ENCODE measurements around the gene CLTB.

Gene CLTB

DNA sequence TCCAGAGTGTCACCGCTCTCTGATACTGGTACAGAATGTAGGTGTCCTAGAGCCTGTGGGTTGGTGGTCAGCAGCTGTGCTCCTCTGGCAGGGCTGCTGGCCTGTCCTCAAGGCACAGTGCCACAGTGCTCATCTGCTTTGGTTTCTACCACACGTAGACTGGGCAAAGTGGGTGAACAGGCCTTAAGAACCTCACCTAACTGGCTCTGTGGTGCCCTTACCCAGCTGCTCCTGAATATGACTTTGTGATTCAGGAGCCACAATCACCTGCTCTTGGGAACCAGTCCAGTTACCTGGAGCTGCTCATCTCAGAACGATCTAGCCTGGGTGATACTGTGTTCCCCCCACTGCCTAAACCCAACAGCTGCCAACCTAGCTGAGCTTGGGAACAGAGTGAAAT is 34.4 kb downstream of the CLTB start:
- no peak for FAIRE-seq

DNA sequence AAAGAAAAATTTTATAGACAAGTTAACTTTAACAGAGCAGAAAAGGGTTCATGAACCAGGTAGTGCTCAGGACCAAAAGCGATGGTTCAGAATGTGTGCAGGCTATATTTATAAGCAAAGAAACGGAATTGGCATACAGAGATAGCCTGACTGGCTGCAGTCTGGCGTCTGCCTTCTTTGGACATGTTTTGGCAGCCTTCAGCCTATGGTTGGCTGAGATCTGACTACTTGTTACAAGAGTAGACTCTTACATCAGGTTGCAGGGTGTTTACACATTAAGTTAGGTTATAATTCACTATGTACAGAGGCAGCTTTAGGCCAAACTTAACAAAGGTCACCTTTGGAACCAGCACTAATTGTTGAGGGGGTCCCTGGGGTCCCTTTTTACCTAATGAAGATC is 34.9 kb downstream of the CLTB start:
- FAIRE-seq = no peak

DNA sequence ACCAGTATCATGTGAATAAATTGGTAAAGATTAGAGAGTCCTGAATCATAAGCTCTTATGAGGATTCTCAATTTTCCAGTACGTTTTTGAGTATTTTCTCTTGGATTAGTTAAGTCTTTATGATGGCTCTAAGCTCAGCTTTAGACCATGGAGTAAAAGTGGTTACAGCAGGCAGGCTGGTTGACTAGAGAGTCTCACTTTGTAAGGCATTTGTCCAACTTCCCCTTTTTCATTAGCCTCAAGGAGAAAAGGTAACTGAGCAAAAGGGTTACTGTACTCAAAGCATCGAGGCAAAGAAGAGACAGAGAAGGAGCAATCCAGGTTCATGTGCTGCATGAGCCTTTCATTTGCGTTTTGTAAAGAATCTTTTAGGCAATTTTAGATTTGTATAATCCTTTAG is 36.5 kb downstream of the CLTB start:
- no peak for FAIRE-seq

DNA sequence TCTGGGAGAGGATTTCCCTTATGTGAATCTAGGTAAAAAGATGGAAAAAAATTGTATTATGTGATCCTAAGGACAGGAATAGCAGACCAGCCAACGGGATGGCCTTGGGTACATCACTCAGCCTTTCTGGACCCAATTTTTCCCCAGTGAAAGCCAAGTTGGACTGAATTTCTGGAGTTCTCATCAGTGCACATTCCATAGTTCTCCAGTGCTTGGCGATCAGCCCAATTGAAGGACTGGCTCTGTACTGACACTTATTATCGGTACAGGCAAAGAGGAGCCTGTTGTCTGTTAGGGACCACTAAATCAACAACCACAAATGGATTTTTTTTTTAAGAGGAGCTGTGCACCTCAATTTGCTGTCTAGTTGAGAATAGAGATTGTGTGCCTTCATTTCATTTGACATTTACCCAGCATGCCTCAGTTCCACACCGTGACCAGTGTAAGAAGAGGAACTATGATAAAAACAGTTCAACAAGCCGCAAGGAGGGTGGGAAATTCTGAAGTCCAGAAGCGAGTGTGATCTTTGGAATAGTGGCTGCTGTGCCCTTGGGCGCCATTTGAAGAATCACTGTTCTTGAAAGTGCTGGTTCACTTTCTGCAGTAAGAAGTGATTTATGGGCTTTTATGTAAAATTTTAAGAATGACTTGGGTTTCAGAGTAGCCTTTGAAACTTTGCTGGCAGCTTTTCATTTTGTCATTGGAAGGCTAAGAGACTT is 43.1 kb downstream of the CLTB start:
- no peak for FAIRE-seq

DNA sequence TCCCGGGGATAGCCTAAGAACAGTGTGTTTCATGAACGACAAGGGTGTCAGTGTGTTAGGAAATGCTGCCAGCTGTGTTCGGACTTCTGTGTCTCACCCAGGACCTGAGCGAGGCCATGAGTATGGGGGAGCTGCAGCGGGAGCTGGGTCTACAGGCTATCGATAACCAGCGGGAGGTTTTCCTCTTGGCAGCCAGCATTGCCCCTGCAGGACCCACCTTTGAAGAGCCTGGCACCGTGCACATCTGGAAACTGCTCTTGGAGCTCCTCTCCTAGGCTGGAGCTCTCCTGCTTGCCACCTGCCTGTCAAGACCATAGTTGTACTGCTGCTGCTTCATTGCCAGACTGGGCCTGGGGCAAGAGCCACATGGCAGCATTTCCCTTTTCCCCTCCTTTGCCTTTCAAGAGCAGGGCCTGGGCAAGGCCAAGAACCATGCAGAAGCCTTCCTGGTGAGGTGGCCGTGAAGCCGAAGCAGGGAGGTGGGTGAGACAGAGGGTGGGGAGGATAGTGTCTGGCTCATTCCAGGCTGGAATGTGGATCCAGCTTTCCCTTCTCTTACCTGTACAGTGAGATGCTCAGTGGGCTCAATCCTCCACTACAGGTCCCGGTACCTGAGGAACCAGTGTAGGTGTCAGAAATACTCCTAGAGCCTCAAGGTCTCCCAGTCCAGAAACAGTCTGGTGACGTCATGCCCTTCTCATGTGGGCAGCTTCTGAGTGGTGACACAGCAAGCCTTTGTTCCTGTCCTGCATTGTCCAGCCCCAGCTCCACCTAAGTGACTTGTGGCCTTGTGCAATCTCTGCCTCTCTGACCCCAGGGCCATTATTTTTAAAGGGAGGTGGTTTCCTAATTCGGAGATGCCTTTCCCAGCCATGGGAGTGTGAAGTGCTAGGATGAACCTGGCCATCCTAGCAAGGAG is 44.5 kb downstream of the CLTB start:
- no peak for FAIRE-seq

DNA sequence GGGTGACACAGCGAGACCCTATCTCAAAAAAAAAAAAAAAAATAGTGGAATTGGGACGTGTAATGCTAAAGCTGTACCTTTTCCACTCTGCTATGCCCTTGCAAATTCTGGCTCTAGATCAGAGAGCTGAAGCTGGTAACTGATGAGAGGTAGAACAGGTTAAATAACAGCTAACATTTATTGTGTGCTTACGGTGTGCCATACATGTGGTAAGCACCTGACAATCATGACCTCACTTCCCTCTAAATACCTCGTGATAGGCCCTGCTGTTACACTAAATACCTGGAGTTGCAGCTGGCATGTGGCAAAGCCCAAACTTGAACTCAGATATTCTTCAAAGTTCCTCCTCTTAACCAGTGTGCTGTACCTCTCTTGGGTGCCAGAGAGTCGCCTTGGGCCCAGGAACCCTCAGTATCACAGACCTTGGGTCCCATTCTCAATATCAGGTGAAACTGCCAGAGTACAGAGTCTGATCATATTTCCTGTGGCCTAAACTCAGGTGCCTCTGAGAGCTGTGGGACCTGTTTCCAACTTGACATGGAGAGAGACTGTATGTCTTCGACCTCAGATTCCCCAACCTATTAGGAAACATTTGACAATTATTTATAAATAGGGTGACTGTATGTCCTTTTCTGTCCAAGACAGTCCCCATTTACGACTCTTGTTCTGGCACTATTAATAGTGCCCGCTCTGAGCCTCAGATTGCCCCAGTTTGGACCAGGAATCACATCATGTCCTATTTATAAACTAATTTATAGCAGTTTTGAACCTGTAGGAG is 46.2 kb downstream of the CLTB start:
- FAIRE-seq = no peak

DNA sequence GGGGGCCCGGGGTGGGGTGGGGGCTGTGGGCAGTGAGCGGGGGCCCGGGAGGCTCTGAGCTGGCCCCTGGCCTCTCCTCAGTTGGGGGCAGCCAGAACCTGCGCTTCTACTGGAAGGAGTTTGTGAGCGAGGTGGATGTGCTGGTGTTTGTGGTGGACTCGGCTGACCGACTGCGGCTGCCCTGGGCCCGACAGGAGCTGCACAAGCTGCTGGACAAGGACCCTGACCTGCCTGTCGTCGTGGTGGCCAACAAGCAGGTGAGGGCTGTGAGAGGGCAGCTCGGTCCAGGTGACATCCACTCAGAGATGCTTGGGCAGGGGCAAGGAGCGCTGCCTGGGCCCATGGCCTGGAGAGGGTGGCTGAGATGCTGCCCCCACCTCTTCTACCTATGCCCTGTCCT is 47.6 kb downstream of the CLTB start:
- FAIRE-seq = no peak

DNA sequence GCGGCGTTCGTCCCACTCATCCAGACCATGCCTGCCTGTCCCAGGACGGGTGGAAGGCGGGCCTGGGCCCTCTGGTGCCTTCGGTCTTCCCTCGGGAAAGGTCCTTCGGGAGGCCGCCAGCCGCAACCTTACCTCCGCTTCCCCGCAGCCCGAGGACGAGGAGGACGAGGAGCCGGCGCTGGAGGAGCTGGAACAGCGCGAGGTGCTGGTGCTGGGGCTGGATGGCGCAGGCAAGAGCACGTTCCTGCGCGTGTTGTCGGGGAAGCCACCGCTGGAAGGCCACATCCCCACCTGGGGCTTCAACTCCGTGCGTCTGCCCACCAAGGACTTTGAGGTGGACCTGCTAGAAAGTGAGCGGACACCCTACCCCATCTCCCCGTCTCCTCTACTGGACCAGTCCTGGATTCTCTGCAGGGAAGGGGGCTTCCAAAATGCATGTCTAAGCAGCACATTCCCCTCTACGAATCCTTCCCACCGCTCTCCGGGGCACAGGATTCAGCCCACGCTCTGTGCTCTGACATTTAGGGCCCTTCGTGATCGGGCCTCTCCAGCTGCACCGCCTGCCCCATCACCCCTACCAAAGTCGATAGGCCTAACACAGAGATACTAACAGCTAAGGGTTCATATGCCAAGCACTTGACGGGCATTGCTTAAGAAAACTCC is 50.0 kb downstream of the CLTB start:
- FAIRE-seq = no peak

DNA sequence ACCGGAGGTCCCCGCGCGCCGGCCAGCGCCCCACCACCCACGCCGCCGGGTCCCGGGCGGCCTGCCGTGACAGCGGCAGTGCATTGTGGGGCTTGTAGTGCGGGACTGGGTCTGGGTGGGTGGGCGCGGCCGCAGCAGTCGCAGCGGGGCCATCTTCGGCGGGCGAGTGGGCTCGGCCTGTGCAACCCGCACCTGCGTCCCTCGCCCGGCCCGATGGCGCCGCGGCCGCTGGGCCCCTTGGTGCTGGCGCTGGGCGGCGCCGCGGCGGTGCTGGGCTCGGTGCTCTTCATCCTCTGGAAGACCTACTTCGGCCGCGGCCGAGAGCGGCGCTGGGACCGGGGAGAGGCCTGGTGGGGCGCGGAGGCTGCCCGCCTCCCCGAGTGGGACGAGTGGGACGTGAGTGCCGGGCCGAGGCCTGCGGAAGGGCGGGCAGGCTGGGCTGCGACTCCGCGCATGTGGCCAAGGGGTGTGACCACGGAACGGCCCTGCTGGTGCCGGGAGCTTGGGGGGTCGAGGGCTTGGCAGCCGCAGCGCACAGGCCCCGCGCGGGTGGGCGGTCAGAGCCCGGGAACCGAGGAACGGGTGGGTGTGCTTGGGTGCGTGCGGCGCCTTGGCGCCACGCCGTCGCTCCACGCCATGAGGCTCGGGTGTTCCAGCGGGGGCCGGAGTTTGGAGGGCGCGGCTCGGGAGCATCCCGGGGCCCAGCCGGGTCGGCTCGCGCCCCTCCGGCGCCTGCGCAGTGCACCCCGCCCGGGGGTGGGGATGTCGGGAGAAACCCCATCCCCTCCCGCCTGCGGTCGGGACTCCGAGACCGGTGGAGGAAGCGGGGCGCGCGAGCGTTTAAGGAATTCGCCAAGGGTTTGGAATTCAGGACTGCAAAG is 50.7 kb downstream of the CLTB start, which contains the start of gene ARL10:
Gene ARL10, plus strand, starts transcription at position 137 of the 881 bp plus-strand sequence. Its CDS starts 77 bp downstream, at position 214.
- no peak for FAIRE-seq

DNA sequence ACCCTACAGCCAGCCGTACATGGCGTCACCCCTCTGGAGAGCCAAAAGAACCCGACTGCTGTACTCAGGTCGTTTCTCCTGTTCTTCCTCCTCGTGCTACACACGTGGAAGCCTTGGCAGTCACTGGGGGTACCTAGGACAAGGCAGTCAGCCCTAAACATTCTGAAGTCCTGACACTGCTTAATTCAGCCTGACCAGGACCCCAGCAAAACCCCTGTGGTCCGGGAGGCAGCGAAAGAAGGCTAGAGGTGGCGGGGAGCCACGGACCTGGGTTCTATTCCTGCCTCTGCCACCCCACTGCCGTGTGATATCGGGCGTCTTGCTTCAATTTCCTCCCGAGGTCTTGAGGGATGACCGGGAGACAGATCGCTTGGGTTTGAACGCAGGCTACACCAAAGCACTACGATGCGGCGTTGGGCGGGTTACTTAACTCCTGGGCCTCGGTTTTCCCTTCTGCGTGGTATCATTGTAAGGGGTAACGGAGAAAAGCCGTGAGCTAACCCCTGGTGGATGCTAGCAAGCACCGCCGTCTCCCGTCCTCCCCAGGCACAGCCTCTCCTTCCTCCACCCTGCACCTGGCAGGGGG is 51.5 kb downstream of the CLTB start:
- no peak for FAIRE-seq

DNA sequence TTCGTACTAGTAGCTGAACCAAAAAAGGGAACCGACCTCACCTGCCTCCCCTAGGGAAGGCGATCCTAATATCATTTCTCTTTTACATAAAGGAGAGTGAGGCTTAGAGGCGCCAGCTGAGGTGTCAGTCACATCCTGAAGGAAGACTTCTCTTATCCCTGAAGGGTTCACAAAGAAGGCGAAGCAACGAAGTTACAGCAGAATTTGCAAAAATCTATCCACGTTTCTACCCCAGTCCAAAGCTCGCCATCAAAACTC is 54.2 kb downstream of the CLTB start:
- FAIRE-seq = no peak

DNA sequence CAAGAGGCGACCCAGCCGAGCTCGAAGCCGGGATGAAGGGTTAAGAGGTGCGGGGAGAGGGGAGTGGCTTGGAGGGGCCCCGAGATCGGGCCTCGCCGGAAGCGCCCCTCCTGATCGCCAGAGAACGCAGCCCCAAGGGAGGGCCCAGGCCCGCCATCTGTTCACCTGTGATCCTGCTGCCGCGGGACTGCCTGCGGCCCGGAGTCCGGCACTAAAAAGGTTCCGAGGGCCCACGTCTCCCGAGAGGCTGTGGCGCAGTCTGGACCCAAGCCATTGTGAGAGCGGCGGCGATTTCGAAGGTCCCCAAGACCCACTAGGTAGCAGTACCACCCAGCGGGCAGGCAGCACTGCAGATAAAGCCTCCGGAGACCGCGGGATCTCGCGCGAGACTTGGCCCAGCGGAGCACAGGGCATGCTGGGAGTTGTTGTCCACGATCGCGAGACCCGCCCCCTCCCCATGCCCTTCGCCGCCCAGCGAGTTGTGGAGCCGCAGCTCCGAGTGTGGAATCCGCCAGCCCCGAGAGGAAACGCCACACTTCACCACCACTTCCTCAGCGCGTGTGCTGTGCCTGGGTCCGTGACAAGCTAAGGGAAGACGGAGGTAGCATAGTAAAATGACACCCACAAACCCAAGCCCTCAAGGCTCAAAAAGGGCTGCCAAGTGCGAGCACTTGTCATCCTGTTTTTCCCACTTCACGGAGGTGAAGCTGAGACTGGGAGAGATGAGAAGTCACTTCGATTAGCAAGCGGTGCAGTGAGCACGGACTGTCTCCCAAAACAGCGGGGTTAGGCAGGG is 54.7 kb downstream of the CLTB start, which contains the start of gene KIAA1191:
Gene KIAA1191, minus strand, starts transcription at position 328 of the 796 bp plus-strand sequence. CDS start 2,256 bp downstream, outside the sequence.
- FAIRE-seq = no peak

DNA sequence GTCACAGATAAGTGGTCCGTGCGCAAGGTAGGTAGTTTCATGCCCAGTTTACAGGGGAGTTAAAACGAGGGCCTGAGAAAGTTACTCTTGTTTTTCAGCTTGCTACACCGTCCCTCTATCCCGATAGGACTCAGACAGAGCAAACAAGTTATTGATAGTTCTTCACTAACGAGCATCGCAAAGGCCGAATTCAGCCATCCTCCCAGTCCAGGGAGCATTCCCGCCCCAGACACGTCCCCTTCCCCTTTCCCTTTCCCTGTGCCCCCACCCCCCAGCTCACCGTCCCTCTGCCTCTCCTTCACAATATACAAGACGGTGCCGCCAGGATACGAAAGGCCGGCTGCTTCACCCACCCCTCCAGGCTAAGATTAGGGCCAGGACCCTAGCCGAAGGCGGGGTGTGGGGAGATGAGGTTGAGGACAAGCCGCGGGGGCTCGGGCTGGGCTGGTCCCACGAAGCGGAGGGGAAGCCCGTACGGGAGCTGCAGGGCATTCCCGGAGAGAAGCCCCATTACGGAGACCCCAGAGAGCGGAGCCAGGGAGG is 55.4 kb downstream of the CLTB start:
- FAIRE-seq = no peak

DNA sequence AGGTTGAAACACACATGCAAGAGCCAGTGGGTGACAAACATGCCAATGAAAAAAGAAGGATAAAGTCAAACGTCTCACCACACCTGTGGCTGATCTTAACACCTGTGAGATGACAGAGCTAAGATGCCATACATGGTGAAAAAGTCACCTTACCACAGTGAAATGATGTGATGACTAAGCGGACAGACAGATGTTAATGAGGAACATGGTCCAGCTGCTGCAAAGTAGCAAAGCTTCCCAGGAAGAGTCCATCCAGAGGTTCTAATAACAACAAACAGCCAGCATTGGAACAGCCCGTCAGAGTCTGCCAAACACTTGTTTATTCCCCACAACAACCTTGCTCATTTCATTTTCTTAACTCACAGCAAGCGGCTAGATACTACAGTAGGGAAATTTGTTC is 56.7 kb downstream of the CLTB start:
- FAIRE-seq = no peak

DNA sequence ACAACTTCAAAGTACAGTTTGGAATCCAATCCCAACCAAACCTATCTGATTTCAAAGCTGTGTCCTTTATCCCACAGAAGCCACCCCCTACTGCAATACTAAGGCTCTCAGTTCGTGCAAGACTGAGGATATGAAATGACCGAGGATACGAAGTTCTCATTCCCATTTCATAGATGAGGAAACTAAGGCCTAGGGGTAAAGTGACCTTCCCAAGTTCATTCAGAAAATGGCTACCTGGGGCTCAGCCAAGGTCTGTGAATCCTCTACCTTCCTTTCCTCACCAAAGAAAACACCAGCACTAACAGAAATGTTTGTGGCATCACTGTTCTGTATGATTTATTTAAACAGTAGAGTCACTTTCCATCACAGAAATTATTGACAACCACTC is 60.2 kb downstream of the CLTB start:
- no peak for FAIRE-seq

DNA sequence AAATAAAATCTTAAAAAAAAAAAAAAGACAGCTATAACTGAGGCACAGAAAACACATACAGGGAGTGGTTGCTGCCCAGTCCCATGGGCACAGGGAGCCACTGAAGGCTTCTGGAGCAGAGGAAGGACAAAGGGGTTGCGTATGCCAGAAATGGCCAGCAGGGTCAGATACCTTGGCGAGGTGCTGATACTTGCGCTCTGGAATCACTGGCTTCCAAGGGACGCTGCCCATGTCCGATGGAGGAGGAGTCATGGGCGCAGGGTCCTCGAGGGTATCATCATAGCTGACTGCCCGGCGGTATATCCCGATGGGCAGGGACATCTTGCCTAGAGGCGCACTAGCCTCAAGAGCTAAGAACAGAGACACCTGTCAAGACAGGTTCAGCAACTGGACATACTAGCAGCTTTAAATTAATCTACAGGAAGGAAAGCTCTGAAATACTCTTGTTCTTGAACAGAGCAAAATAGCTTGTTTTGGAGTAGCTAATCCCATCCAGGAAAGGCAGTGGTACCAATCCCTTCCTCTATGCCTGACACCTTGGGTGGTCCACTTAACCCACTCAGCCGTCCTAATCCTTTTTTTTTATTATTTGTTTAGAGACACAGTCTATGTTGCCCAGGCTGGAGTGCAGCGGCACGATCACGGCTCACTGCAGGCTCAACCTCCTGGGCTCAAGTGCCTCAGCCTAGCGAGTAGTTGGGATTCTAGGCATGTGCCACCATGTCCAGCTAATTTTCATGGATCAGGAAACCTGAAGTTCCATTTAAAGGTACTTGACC is 60.8 kb downstream of the CLTB start:
- FAIRE-seq = no peak

DNA sequence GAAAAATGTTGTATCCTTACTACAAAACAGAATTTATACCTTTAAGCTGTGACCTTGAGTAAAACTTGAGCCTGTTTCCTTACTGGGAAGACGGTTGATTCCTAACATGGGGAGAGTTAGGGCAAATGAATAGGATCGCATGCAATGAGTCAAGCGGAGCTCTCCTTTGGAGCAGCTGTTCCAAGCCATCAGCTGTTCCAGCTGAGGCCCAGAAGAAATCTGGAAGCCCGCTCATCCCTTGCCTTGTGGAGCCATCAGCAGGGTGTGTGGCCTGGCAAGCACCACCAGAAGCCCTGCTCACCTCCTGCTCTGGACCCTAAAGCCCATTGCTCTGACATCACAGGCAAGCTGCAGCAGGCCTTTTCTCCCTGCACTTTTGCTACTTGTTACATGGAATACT is 62.8 kb downstream of the CLTB start:
- FAIRE-seq = no peak

DNA sequence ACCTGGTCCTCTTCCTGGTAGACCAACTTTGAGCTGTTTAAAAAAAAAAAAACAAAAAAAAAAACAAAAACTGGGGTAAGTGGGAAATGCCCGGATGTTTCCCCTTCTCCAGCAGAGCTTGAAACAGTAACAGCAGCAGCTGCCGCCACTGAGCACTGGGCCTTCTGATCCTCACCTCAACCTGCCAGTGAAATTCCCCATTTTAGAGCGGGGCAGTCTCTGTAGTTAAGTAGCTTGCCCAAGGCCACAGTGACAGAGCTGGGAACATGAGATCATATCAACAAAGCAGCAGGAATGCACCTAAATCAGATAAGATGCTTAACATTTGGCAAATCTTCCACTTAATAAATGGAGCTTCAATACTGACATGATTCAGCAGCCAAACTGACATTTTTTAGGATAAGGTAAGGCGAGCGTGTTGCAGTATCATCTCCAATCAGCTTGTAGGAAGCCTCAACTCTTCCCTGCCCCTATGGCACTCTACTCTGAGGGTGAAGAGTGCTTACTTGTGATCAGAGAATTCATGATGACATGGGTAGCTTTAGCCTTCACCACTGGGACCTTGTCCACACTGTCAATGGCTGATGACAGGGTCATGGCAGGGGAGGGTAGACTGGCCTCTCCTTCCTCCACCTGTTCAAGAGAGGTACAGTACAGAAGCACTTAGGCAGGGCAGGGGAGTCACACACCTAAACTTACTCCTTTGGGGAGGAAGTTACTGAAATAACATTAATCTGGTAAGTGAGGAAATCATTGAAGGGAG is 64.0 kb downstream of the CLTB start:
- FAIRE-seq = no peak

DNA sequence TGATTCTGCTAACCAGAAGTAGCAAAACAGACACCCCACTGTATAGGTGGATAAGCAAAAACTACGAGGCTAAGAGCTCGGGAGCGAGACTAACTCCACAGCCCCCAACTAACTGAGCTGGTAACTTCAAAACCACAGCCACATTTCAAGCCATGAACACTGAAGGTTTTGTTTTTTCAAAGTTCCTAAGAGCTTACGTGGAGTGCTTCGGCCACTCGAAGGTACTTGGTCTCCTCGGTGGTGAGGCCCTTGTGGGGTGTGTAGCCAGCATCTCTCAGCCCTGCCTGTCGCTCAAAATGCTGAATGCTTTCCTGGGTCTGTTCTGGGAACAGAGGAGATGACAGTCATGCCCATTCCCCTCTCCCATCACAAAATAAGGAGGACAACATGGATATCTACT is 65.9 kb downstream of the CLTB start:
- no peak for FAIRE-seq

Measured in islet of Langerhans (tissue), 1 donor.